NCI-H187 treated with DMSO at 0.1 percent for 48 hours (cell line): Measurements from ENCODE around the gene ALDH3A2.
A peak's percentile ranks its signal among the peaks of the same experiment; 100 is the strongest.

Experiments
- DNase-seq: peaks from one replicate; lab custom pipeline; 2025; lab: John Stamatoyannopoulos, UW

ALDH3A2 gene

GRCh38 chr17:19648475-19649273, at the start of gene ALDH3A2:
ALDH3A2 (plus strand) TSS chr17:19648751; CDS start chr17:19648972, 221 bp downstream.
- peak; percentile 60 for DNase-seq

GRCh38 chr17:19610311-19610710, 38.2 kb upstream of the ALDH3A2 start:
- DNase-seq = no peak

- no peak for DNase-seq
These were observed 37.7 kb upstream of the ALDH3A2 start for GRCh38 chr17:19610879-19611278.

GRCh38 chr17:19613979-19614378, 34.6 kb upstream of the ALDH3A2 start:
- DNase-seq = no peak

- DNase-seq = no peak
These were observed 33.7 kb upstream of the ALDH3A2 start for GRCh38 chr17:19614900-19615299.

GRCh38 chr17:19618015-19618414, 30.5 kb upstream of the ALDH3A2 start:
- no peak for DNase-seq

GRCh38 chr17:19619705-19620325, 28.7 kb upstream of the ALDH3A2 start:
- no peak for DNase-seq

- no peak for DNase-seq
These were observed 26.9 kb upstream of the ALDH3A2 start for GRCh38 chr17:19621697-19622096.

- no peak for DNase-seq
These were observed 22.5 kb upstream of the ALDH3A2 start for GRCh38 chr17:19626079-19626478.

GRCh38 chr17:19629449-19629848, 19.1 kb upstream of the ALDH3A2 start:
- no peak for DNase-seq

GRCh38 chr17:19630035-19630434, 18.5 kb upstream of the ALDH3A2 start:
- no peak for DNase-seq

GRCh38 chr17:19630661-19631060, 17.9 kb upstream of the ALDH3A2 start:
- DNase-seq = no peak

GRCh38 chr17:19631905-19632304, 16.6 kb upstream of the ALDH3A2 start:
- DNase-seq = no peak

GRCh38 chr17:19641687-19642372, 6.7 kb upstream of the ALDH3A2 start:
- no peak for DNase-seq

- no peak for DNase-seq
These were observed 6.1 kb upstream of the ALDH3A2 start for GRCh38 chr17:19642373-19642893.

GRCh38 chr17:19644493-19645210, 3.9 kb upstream of the ALDH3A2 start:
- no peak for DNase-seq

- DNase-seq = no peak
These were observed 2.8 kb upstream of the ALDH3A2 start for GRCh38 chr17:19645734-19646201.

- no peak for DNase-seq
These were observed 1.5 kb upstream of the ALDH3A2 start for GRCh38 chr17:19646788-19647696.

GRCh38 chr17:19647697-19648474, 665 bp upstream of the ALDH3A2 start:
- DNase-seq = no peak

- DNase-seq = no peak
These were observed 657 bp downstream of the ALDH3A2 start for GRCh38 chr17:19649274-19649541.
